Measurements from ENCODE around the gene TTC28. TPM values are rescaled to one million over a fixed set of nuclear protein-coding genes. Genes with fewer than 3 reads are reported as not detected.

Gene TTC28
- total and polyA plus RNA-seq, 11 donors, result 5.1 to 34.9 (median 21.8) TPM

- Histone ChIP-seq H3K27me3 (no peaks in the 10 kb centered on the region), H3K27ac (no peak overlapping the region), H3K4me1 (peaks cover 0 to 4% (median 0%) of the 10 kb centered on the region in 12 donors), H3K4me3 (no peak overlapping the region), H3K36me3 (no peaks in the 10 kb centered on the region), H3K9me3 (no peaks in the 10 kb centered on the region)
- no peak for TF ChIP-seq POLR2A (IDR thresholded peaks at IDR 0.05)
- no peak for TF ChIP-seq CTCF (IDR thresholded peaks at IDR 0.05)
- intact Hi-C loops (cut with DNase I), result loop anchor here in 8 of 10 donors (5.0 to 10.0 kb wide), 7 partner anchors 153 to 1923 kb away; no protein-coding TSS in a partner anchor
- DNase-seq (no peak), ATAC-seq (no peak)
- 78 to 87% (median 83%) methylated on average over 3 of the region's 3 CpGs for WGBS, 4 donors
These were observed 82.0 kb downstream of the TTC28 start for GRCh38 chr22:28597665-28598064.

GRCh38 chr22:28594797-28595462, 84.7 kb downstream of the TTC28 start:
- TF ChIP-seq POLR2A (IDR thresholded peaks at IDR 0.05) (no peak), CTCF (IDR thresholded peaks at IDR 0.05) (peak; percentile 64 to 93 (median 78))
- Histone ChIP-seq H3K36me3 (no peaks in the 10 kb centered on the region), H3K4me1 (peaks cover 0 to 4% (median 0%) of the 10 kb centered on the region in 12 donors), H3K27me3 (no peaks in the 10 kb centered on the region), H3K9me3 (no peaks in the 10 kb centered on the region), H3K27ac (no peak overlapping the region), H3K4me3 (no peak overlapping the region)
- DNase-seq (no peak), ATAC-seq (peak; percentile 79 to 93 (median 86))
- 29 to 38% (median 34%) methylated on average over 4 of the region's 4 CpGs for WGBS, 4 donors
- intact Hi-C loops (cut with DNase I), result loop anchor here (1.0 to 10.0 kb wide), 16 partner anchors 150 to 1920 kb away; no protein-coding TSS in a partner anchor

- WGBS, 4 donors, result 54 to 57% (median 55%) methylated on average over 2 of the region's 2 CpGs
These were observed 85.4 kb downstream of the TTC28 start for GRCh38 chr22:28594076-28594796.

More at GRCh38 chr22:28594076-28594796, 85.4 kb downstream of the TTC28 start:
- ATAC-seq (peak in 2 of 4 donors; percentile 7 to 36), DNase-seq (no peak)
- H3K9me3 ChIP-seq, result no peaks in the 10 kb centered on the region
- H3K4me1 ChIP-seq, result peaks cover 0 to 4% (median 0%) of the 10 kb centered on the region in 12 donors
- no peak overlapping the region for H3K27ac ChIP-seq
- H3K27me3 ChIP-seq, result no peaks in the 10 kb centered on the region
- H3K4me3 ChIP-seq, result no peak overlapping the region
- TF ChIP-seq CTCF (IDR thresholded peaks at IDR 0.05) (no peak), POLR2A (IDR thresholded peaks at IDR 0.05) (no peak)
- intact Hi-C loops (cut with DNase I), result loop anchor here (1.0 to 10.0 kb wide), 15 partner anchors 149 to 1919 kb away; no protein-coding TSS in a partner anchor
- no peaks in the 10 kb centered on the region for H3K36me3 ChIP-seq

All from heart left ventricle (tissue), 16 donors.